H1 (cell line): ENCODE data around the gene ATP5MC3. TPM values are rescaled to one million over a fixed set of nuclear protein-coding genes. Genes with fewer than 3 reads are reported as not detected.

Experiments
- ATF2 ChIP-seq: IDR thresholded peaks from 2 replicates; pipeline ENCODE4 v1.6.1; 2012; ENCODE audit warnings: low read length, inconsistent platforms
- ATF3 ChIP-seq: IDR thresholded peaks from 2 replicates; pipeline ENCODE4 v1.6.1; 2011; ENCODE audit warnings: low read depth, mild to moderate bottlenecking, low read length; ENCODE audit not compliant: insufficient read depth
- BRCA1 ChIP-seq: IDR thresholded peaks from 2 replicates; pipeline ENCODE4 v1.6.1; 2012; ENCODE audit warnings: low read depth, low read length, improper control_type of control experiment
- CHD1 ChIP-seq: IDR thresholded peaks from 2 replicates; pipeline ENCODE4 v1.6.1; 2012; ENCODE audit warnings: low read depth, low read length, improper control_type of control experiment
- EP300 ChIP-seq, 2 experiments: IDR thresholded peaks; 1 replicate in 1 of 2; 2 replicates in 1 of 2; pipeline ENCODE4 v1.6.1; 2011 to 2012; ENCODE audit warnings: low read depth in 2 of 2, low read length in 2 of 2, mild to moderate bottlenecking in 2 of 2, borderline replicate concordance in 1 of 2, inconsistent platforms in 1 of 2, moderate library complexity in 1 of 2
- HDAC2 ChIP-seq, 2 experiments: fragments of 300-600 bp in 1 of 2; sonication (generic) in 1 of 2; IDR thresholded peaks; 2 replicates each; pipeline ENCODE4 v1.6.1; 2011 to 2012; ENCODE audit warnings: low read depth in 2 of 2, low read length in 2 of 2, mild to moderate bottlenecking in 2 of 2, moderate library complexity in 2 of 2, borderline replicate concordance in 1 of 2, inconsistent platforms in 1 of 2
- MAFK ChIP-seq: IDR thresholded peaks from 2 replicates; pipeline ENCODE4 v1.6.1; 2012; ENCODE audit warnings: low read depth, mild to moderate bottlenecking, improper control_type of control experiment, low read length
- MAX ChIP-seq: IDR thresholded peaks from 2 replicates; pipeline ENCODE4 v1.6.1; 2012; ENCODE audit warnings: inconsistent platforms
- NANOG ChIP-seq: IDR thresholded peaks from 2 replicates; pipeline ENCODE4 v1.6.1; 2011; ENCODE audit warnings: low read length, low read depth, mild to moderate bottlenecking, inconsistent platforms; ENCODE audit not compliant: insufficient read depth, poor library complexity, severe bottlenecking
- POLR2A ChIP-seq, 2 experiments: IDR thresholded peaks; 1 replicate in 1 of 2; 2 replicates in 1 of 2; pipeline ENCODE4 v1.6.1; 2011; ENCODE audit warnings: low read depth in 2 of 2, low read length in 2 of 2, mild to moderate bottlenecking in 2 of 2; ENCODE audit errors: control extremely low read depth in 1 of 2
- POLR2AphosphoS5 ChIP-seq: IDR thresholded peaks from 2 replicates; pipeline ENCODE4 v1.6.1; 2011; ENCODE audit warnings: low read depth, low read length
- RBBP5 ChIP-seq: IDR thresholded peaks from 2 replicates; pipeline ENCODE4 v1.7.1; 2012; ENCODE audit warnings: low read depth, mild to moderate bottlenecking, inconsistent platforms, low read length, moderate library complexity, borderline replicate concordance
- SIRT6 ChIP-seq: IDR thresholded peaks from one replicate; pipeline ENCODE4 v1.7.1; 2012; ENCODE audit warnings: low read length, inconsistent platforms
- SP1 ChIP-seq: IDR thresholded peaks from 2 replicates; pipeline ENCODE4 v1.6.1; 2011; ENCODE audit warnings: low read depth, low read length
- SP4 ChIP-seq: IDR thresholded peaks from 2 replicates; pipeline ENCODE4 v1.6.1; 2012; ENCODE audit warnings: low read length, inconsistent platforms
- SRF ChIP-seq: IDR thresholded peaks from 2 replicates; pipeline ENCODE4 v1.6.1; 2011; ENCODE audit warnings: mild to moderate bottlenecking, low read depth, low read length, moderate library complexity
- TBP ChIP-seq: IDR thresholded peaks from 2 replicates; pipeline ENCODE4 v1.6.1; 2011; ENCODE audit warnings: low read depth, low read length, improper control_type of control experiment
- TEAD4 ChIP-seq: IDR thresholded peaks from 2 replicates; pipeline ENCODE4 v1.6.1; 2012; ENCODE audit warnings: low read depth, low read length, inconsistent platforms, mixed read lengths
- USF2 ChIP-seq: IDR thresholded peaks from 2 replicates; pipeline ENCODE4 v1.6.1; 2011; ENCODE audit warnings: low read length, improper control_type of control experiment
- ZNF274 ChIP-seq: IDR thresholded peaks from 2 replicates; pipeline ENCODE4 v1.7.0; 2012; ENCODE audit warnings: low read length, borderline replicate concordance; ENCODE audit errors: extremely low read depth
- polyA plus RNA-seq, 7 experiments: library from polyadenylated mRNA; depleted of rRNA in 3 of 7; stranded (reverse) in 5 of 7; unstranded in 2 of 7; fragments of >200 nt in 5 of 7; fragments of 200-250 nt in 2 of 7; gene quantifications; 1 replicate in 5 of 7; 2 replicates in 1 of 7; 4 replicates in 1 of 7; pipeline versions ENCODE4 v1.2.1 to v1.2.3, GENCODE V29; 2011 to 2013; ENCODE audit warnings: missing spikeins in 2 of 7, mixed read lengths in 2 of 7
- total RNA-seq: library from RNA; stranded (reverse); fragmentation: NEBNext Ultra II Directional; extraction: Animal tissue kit (Norgen Biotek cat#: 25700); gene quantifications from 2 replicates; pipeline ENCODE4 v1.2.1, GENCODE V29; 2021

The ATP5MC3 gene
- total and polyA plus RNA-seq, 2 of the 8 experiments (the other 6 are each of a cell fraction or from before 2014, with no cell fraction given): 320 to 856 TPM

GRCh38 chr2:175181104-175181876 is at the start of gene ATP5MC3 (continued):
- TF ChIP-seq MAX (peak; percentile 47; the same call in 1 of the 2 replicates), RBBP5 (peak; percentile 65), SP1 (peak; percentile 56; the same call in 1 of the 2 replicates), CHD1 (no peak), ZNF274 (no peak), TBP (peak; percentile 93), HDAC2 (IDR thresholded peaks at IDR 0.05; ENCODE audit: borderline replicate concordance in 1 of 2, low read depth in 2 of 2, low read length in 2 of 2) (0 out of 4 replicates have a peak, but pooled peaks of 1 of the 2 experiments have one; percentile 61), ATF3 (no peak), MAFK (no peak), EP300 (IDR thresholded peaks at IDR 0.05; ENCODE audit: borderline replicate concordance in 1 of 2, low read depth in 2 of 2, low read length in 2 of 2) (no peak), TEAD4 (no peak), POLR2AphosphoS5 (peak; percentile 86), NANOG (no peak), BRCA1 (no peak), SIRT6 (no peak), POLR2A (IDR thresholded peaks at IDR 0.05; ENCODE audit: control extremely low read depth in 1 of 2, low read depth in 2 of 2, low read length in 2 of 2) (peak in 1 of 2 experiments; percentile 90; a peak in 2 of 3 replicates), SRF (no peak), SP4 (no peak), USF2 (no peak), ATF2 (no peak)
